HG02943 (cell line): Measurements from ENCODE around the gene SSBP4.

Experiments
- ATAC-seq: cut with Tn5 transposase; IDR thresholded peaks from one replicate; pipeline ENCODE4 v1.9.1; 2021; ENCODE audit warnings: mild to moderate bottlenecking, low read depth, moderate library complexity; ENCODE audit not compliant: unreplicated experiment

SSBP4 gene

DNA sequence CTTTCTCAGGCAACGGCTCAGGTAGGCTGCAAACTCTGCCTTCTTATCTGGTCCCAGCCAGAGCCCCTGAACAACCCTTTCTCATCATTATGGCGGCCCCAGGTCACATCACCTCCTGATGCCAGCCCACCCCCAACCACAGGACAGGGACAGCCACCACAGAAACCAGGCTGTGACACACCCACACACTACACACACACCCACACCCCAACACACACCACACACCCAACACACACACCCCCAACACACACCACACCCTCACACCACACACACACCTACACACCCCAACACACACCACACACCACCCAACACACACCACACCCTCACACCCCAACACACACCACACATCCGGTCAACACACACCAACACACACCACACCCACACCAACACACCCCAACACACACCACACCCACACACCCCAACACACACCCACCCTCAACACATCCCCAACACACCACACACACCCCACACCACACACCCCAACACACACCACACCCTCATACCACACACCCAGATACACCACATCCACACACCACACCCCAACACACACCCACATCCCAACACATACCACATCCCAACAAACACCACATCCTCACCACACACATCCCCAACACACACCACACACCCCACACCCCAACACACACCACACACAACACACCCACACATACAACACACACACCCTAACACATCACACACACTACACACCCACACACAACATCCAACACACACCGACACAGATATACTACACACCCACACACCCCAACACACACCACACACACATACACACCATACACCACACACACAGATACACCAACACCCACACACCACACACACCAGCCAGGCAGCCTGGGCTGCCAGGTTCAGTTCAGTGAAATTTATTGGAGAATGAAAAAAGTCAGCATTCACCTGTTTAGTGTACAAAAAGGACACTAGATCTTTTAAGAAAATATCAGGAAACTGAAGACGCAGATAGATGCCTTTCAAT lies 22.9 kb downstream of the SSBP4 start:
- no peak for ATAC-seq

DNA sequence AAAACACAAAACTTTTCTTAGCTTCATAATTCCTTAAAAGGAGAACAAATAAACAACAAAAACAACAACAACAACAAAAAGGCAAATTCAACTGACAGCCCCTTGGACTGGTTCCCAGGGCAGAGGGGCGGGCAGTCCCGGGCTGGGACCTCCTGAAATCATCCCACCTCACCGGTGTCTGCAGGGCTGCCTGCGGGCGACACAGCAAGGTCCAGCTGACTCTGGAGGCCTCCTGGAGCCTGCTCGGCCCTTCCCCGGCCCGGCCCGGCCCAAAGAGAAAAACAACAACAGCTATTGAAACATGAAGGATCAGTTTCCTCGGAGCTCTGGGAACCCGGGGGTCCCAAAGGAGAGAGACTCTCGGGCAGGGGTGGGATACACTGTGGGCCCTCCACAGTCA lies 23.7 kb downstream of the SSBP4 start:
- no peak for ATAC-seq

DNA sequence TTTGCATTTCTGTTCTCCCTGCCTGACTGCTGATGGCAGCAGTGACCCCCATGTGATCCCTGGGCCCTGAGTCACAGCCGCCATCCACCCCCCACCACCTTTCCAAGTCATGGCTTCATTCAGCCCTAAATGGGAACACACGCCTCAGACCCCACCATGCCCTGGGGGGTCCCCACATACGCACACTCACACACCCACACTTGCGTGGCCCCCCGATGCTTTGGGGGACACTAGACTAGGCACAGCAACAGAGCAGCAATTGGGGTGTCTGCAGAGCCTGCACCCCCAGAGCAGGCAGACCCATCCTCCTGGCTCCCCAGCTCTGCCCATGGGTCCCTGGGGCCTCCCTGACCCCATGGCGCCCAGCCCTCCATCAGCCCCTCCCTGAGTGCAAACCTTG lies 24.2 kb downstream of the SSBP4 start:
- ATAC-seq = no peak

DNA sequence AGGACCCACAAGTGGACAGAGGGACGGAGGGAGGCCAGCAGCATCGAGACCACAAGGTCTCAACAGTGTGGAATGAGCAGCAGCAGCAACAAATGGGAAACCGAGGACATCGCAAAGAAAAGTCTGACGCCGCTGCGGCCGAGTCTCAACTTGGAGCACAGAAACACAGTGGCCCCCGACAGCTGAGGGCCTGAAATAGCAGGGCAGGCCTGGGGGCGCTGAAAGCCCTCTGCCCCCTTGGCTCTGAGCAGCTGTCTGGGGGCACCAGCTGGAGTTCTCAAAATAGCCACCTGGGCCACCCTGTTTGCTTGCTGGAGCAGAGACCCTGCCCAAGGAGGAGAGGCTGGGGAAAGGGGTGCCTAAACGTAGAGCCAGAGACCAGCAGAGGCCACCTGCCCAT lies 24.6 kb downstream of the SSBP4 start:
- no peak for ATAC-seq

DNA sequence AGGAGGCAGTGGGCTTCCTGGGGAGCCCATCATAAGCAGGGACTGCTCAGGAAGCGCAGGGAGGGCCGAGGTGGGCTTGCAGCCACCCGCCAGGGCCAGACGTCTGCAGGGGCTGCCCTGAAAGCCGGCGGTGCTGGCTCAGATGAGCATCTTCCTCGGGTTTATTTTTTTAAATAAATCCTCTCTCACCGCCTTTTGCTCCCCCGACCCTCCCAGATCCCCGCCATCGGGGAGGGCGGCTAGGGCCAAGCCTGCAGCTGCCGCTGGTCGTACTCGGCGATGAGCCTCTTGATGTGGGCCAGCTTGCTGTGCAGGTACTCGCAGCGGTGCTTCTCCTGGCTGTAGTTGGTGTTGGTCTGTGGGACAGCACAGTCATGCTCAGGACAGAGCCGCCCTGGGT lies 25.3 kb downstream of the SSBP4 start:
- ATAC-seq = no peak

DNA sequence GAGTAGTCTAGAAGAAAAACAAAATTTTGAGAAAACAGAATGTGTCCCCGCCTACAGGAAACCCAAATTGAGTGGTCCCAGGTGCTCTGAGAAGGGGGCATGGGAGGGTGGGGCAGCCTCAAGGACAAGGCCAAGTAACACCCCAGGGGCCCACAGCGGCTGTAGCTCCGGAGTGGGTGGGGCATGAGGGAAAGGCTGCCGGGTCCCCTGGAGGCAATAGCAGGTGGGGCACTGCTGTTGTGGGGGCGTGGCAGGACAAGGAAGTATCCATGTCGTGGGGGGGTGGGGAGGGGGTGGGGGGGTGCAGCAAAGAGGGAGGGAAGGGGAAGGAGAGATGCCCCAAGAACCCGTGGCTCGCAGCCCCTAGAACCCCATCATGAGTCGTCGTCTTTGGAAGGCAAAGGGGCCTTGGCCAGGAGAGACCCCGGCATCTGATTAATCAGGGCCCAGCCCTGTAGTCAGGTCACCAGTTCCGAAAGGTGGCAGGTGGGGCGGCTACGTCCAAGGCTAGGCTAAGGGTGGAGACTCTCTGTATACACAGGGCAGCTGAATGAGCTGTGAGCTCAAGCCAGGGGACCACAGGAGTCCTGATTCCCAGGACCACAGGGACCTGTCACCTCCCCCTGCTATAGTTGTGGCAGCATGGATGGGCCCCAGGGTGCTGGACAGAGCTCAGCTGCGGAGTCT lies 26.2 kb downstream of the SSBP4 start:
- no peak for ATAC-seq

DNA sequence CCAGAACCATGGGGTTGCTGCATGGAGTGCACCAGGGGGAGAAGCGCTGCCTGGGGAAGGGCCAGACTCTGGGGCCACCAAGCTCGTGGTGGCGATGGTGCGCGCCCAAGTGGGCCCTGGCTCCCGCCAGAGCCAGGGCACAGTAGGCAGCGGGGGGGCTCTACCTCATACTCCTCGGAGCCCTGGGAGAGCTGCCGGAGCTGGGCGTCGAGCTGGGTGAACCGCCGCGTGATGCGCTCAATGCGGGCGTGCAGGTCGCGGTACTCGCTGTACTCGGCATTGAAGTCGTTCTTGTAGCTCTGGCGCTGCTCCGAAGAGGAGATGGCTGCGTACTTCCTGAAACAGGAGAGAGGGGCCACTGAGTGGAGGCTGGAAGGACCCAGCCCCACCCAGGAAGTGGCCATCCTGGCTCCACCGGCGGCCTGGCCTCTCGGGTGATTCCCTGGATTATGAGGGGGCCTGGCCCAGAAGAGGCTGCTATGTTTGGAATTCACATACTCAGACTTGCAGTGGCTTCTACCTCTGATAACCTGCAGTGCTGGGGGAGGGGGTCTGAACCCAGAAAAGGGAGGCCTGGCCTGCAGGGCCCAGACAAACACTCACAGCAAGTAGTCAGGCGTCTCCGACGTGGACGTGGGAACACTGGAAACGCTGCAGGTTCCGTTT lies 27.1 kb downstream of the SSBP4 start:
- no peak for ATAC-seq

DNA sequence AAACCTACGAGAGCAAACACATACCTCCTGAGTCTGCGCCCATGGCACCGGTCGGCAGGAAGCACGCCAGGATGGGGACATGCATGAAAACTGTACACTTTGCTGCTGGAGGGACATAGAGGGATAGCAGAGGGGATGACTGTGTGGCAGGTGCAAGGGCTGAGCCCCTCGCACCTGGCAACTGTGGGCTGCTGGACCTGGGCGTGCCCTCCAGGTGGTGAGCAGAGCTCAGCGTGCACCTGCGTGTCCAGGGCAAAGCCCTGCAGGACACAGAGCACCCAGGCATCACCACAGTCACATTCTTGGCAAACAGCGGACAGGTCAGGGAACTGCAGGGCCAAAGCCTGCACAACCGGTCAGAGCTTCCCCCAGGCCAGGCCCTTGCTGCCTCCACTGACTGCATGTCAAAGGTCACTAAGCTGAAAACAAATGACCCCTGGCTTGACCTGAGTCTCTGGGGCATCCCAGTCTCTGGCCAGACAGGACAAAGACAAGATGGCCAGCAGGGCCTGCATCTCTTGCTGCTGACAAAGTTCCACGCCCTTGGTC lies 27.7 kb downstream of the SSBP4 start:
- no peak for ATAC-seq

DNA sequence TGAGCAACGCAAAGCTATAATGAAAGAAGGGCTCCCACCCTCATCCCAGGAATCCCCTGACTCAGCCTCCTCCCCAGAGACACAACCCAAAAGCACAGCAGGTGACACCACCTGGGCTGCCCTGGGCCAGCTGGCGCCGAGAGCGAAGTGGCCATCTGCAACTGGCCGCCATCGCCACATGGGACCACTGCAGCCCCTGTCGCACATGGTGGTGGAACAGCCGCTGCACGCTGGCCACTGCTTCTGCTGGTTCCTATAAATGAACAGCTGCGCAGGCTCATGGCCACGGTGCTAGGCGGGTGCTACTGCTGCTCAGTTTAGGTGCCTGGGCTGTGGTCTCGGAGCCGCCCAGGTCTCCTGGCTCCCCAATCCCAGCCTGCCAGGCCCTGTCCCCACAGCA lies 30.4 kb downstream of the SSBP4 start:
- no peak for ATAC-seq

DNA sequence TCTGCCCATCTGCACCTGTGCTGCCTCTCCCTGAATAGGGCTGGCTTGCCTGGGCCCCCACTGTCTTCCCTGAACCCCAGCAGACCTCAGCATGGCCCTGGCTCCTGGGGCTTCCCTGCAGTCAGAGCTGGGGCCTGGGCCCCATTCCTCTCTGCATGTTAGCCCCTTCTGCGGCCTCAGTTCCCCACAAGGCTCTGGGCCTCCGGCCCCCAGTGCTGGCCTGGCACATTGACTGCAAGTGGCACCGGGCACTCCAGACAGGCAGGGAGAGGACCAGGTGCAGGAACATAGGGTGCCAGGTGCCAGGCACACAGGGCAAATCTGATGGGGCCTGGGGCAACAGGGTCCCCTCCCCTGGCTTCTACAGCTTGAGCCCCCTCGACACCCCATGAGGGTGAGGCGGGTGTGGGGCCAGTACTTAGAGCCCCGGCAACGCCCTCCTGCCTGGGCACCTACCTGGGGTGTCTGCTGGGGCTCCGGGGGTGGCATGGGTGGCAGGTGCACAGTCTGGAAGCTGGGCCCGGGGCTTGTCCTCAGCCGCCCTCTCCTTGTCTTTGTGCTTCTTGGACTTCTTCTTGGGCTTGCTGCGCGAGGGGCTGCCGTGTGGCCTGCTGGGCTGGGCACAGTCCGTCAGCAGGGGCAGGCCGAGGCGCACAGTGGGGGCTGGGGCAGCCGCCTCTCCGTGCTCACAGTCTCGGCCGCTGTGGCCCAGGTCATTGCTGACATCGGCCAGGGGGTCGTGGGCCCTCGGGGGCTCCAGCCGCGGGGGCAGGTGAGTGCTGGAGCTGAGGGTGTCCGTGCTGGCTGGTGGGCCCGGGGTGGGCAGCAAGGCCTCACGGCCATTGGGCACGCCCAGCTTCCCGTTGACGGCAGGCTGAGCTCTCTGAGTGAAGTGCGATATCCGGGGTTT lies 31.1 kb downstream of the SSBP4 start:
- ATAC-seq = no peak

DNA sequence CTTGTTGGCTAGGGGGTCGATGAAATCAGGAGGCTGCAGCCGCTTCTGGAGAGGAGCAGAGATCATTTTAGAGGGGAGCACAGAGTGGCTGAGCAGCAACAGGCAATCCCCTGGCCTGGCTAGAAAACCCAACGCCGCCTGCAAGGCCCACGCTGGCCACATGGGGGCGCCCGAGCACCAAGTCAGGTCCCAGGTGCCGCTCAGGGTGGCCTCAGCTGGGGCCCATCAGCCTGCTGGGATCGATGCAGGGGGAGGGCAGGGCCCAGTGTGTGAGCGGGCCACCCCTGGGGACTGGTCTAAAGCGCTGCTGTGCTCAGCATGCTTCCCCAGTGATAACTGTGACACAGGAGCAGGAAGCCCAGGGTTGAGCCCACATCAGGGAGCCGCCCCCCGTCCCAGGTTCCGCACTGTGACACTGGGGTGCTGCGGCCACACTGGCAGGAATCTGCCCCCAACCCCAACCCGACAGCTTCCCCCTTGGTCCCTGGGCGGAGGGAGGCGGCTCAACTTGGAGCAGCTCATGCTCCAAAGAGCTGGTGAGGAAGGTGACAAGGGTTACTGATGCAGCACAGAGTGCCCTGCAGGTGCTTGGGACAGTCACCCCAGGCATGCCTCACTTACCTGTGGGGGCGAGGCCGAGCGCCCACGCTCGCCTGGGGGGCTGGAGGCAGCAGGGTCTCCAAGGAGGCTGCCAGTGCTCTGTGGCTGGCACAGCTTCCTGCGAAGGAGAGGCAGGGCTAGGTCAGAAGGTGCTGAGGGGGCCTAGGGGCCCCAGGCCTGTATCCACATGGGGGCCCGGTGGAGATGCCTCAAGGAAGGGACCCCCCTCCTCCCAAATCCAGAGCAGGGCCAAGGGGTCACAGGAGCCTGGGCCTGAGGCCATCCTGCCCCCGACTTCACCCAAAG lies 32.0 kb downstream of the SSBP4 start:
- no peak for ATAC-seq

DNA sequence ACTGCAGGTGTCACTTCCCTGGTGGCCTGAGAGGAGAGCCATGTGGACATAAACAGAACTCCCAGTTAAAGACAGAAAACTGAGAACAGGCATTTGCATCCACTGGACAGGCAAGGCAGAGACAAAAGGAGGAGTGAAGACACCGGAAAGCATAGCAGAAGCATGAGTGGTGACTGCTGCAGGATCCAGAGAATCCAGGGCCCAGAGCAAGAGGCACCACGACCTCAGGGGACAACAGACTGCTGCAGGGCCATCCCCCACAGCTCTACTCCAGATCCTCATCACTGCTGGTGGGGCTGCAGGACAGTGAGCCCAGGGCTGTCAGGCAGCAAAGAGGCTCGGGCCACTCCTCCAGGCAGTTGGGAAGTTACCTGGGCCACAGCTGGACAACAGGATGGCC lies 33.2 kb downstream of the SSBP4 start:
- no peak for ATAC-seq

DNA sequence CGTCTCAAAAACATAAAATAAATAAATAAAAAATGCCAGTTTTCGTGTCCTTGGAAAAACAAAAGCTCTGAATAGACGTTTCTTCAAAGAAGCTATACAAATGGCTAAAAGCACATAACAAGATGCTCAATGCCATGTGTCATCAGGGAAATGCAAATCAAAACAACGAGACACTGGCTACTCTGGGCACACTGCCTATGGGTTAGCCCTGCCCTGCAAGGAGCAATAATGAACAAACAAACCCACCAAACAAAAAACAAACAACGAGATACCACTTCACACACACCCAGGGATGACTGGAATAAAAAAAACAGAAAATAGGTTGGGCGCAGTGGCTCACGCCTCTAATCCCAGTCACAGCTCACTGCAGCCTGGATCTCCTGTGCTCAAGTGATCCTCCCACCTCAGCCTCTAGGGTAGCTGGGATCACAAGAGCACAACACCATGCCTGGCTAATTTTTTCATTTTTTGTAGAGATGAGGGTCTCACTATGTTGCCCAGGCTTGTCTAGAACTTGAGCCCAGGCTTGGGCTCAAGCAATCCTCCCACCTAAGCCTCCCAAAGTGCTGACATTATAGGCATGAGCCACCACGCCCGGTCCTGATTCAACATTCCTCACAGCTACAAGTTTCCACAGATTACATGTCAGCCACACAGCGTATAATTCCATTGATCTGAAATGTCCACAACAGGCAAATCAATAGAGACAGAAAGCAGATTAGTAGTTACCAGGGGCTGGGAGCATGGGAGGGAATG lies 34.2 kb downstream of the SSBP4 start:
- ATAC-seq = no peak

DNA sequence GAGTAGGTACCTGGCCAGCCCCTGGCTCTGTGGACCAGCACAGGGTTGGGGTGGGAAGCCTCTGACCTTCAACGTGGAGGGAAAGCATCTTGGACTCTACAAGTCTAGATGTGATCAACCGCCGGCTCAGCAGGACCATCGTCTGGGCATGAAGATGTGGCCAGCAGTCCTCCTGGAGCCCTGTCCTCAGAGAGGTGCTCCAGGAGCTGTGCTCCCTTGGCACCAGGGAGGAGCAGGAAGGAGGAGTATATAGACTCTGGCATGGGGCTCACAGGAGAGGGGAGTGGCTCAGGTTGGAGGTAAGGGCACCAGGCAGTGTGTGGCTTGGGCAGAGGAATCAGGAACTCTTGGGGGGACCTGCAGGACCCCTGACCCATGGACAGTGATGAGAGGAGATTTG lies 37.1 kb downstream of the SSBP4 start:
- ATAC-seq = no peak

DNA sequence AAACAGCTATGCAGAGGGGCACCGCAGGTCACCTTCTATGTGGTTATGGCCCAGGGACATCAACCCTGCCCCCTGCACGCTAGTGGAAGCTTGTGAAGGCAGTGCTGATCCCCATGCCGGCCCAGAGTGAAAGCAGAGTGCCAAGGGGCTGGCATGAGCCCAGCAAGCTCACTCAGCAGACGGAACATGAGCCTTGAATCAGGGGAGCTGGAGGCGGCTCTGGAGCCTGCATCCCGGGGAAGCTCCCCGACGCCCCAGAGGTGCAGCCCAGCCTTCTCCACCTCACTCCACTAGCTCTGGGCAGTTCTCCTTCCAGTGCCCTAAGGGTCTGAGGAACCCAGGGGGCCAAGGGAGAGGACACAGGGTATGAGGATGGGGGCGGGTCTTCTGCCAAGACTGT lies 37.8 kb downstream of the SSBP4 start:
- no peak for ATAC-seq

DNA sequence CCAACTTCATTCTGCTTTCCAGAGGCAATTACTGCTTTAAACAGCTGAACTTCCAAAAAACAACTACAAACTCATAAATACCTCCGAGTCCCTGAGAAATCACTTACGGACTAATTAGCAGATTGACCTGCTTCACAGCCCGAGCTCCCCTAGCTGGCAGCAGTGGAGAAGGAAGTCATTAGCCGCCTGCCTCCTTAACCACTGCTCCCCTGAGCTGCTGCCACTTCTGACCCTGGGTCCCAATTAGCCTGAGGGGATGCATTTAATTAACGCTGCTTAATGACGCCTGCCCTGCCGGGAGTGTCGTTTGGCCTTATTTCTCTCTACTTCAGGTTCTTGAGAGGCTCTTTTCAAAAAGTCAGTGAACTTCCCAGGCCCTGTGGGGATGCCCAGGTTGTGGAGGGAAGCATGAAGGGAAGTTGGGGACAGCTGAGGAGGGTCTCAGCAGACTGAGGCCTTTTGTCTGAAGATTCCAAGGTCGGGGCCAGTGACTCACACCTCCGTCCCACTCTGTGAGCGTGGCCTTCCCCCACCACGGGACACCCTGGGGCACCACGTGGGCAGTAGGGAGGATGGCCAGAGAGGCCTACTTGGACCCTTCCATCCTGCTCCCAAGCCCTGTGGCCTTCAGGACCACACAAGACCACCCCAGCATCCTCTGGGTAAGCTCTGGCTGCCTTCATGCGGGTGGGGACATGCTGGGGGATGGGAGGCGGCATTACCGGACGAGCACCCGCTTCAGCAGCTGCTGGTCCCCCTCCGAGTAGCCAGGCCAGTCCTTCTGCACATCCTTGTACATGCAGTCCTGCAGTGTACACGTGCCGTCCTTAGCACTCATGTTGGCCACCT lies 38.5 kb downstream of the SSBP4 start:
- ATAC-seq = no peak

DNA sequence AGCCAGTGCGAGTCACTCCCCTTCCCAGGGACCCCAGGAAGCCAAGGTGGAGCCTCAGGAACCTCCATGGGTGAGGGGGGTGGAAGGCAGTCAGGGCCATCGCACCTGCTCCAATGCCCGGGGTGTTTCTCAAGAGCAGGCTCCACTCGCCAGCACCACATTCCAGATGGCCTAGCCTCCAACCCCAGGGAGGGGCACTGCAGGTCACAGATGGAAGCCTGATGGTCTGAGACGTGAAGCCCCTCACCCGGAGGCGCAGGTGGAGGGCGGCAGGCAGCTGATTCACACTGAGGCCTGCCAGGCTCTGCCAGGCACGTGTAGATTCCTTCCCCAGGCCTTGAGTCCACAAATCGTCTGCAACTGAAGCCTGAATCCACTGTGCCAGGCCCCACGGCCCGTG lies 41.7 kb downstream of the SSBP4 start:
- ATAC-seq = no peak
